NCI-H748 (cell line): ENCODE results near the gene OR5F1.

Source experiments
- DNase-seq: peaks from one replicate; lab custom pipeline; 2025; ENCODE audit not compliant: unreplicated experiment; lab: John Stamatoyannopoulos, UW

The OR5F1 gene

GRCh38 chr11:55994525-55994924, at the start of gene OR5F1:
TSS of gene OR5F1 (minus strand) at chr11:55994625. CDS start at chr11:55994625, 0 bp downstream.
- DNase-seq: no peak

- DNase-seq: no peak
Observed at GRCh38 chr11:56027354-56027753, 32.9 kb upstream of the OR5F1 start, which contains the start of gene OR5AS1. TSS of gene OR5AS1 (plus strand) at chr11:56027654. CDS start at chr11:56030419, 2,765 bp downstream.

DNA sequence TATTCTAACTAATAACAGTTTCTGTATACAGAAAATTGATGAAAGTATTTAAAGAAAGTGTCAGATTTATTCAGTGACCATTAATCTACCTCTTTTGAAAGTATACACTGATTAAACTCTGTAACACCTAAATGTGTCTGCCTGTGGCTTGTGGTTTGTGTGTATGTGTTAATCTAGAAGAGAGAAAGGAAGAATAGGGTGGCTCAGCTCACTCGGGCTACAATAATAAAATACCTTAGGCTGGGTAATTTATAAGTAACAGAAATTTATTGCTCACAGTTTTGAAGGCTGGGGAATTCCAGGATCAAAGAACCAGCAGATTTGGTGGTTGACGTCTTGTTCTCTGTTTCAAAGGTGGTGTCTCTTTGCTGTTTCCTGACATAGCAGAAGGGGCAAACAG, 19.4 kb upstream of the OR5F1 start:
- DNase-seq: no peak

GRCh38 chr11:56010716-56011115, 16.3 kb upstream of the OR5F1 start:
- DNase-seq: no peak

DNA sequence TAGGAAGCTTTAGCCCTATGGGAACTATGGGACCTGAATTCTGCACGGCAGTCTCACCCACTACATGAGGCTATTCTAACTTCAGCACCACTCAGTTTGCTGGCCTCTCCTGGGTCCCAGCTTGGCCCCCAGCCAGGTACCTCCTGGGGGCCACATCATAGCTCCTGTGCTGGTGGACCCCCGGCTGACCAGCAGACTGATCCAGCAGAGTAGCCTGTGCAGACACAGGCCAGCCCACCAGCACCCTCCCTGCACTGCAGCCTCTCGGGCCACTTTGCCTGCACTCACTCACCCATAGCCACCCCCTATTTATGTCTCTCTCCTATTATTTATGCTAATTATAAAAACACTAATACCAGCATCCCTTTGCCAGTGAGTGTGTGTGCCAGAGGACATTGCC, 23.5 kb downstream of the OR5F1 start:
- DNase-seq: no peak

DNA sequence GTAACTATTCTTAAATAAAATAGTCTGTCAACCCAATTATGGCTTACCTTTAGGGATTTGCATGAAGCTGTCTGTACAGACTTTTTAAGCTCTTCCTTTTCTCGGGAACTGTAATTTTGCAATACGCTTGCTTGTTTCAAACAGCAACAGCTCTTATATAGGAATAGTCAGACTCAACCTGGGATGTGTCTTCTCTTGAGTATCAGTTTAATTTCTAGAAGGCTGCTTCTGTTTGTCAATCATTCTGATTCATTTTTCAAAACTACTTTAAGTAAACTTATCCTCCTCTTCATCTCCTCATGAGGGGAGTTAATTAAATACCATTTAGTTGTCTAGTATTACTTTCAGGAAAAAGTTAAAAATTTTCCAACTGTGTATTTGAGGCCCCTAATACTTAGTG, 24.6 kb downstream of the OR5F1 start, which contains the start of gene OR10AG1:
TSS of gene OR10AG1 (minus strand) at position 101 of the 400 bp plus-strand sequence. CDS start at position 63, 38 bp downstream.
- DNase-seq: no peak

DNA sequence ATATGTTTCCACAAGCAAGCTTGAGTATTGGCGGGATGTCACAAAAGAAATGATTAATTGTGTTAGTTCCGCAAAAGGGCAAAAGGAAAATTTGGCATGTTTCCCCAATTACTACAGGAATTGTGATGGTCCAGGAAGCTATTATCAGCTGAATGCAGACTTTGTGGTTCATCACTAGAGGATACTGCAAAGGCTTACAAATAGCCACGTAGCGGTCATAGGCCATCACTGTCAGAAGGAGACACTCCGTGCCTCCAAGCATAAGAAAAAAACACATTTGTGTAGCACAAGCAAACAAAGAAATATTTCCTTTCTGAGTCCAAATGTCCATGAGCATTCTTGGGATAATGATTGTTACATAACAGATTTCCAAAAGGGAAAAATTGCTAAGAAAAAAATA, 26.5 kb downstream of the OR5F1 start:
- peak; percentile 8 for DNase-seq

GRCh38 chr11:55966391-55966790, 28.0 kb downstream of the OR5F1 start:
- no peak for DNase-seq

DNA sequence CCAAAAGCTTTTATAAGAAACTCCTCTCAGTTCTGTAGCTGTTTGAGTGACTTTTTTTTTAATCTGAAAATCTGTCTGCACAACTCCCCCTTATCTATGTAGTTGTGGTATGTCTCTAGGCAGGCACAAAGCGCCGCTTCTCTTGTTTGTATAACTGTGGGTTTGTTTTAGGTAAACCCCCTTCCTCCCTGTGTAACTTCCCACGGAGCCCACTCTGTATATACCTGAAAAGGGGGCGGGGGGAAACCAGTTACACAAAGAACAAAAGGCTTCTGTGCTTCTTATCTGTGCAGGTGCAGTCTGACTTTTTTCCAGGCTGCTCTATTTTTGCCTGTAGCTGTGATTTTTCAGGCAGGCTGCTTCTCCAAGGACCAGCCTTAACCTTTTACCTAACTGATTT, 37.9 kb downstream of the OR5F1 start:
- peak; percentile 36 for DNase-seq

DNA sequence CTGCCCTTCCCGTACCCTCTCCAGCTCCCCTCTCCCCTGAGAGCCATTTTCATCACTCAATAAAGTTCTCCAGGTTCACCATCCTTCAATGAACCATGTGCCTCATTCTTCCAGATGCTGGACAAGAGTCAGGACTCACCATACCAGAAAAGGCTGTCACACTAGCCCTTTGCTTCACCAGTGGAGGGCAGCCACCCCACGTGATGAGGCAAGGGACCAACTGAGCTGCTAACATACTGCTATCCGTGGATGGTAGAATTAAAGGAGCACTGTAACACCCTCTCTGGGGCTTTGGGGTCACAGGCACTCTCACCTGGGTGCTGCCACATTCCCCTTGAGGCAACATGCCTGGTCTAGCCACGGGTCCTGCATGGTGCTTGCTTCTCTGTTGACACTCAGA, 45.1 kb downstream of the OR5F1 start:
- DNase-seq: peak; percentile 58
